Measurements from ENCODE around the gene TTC16.

DNA sequence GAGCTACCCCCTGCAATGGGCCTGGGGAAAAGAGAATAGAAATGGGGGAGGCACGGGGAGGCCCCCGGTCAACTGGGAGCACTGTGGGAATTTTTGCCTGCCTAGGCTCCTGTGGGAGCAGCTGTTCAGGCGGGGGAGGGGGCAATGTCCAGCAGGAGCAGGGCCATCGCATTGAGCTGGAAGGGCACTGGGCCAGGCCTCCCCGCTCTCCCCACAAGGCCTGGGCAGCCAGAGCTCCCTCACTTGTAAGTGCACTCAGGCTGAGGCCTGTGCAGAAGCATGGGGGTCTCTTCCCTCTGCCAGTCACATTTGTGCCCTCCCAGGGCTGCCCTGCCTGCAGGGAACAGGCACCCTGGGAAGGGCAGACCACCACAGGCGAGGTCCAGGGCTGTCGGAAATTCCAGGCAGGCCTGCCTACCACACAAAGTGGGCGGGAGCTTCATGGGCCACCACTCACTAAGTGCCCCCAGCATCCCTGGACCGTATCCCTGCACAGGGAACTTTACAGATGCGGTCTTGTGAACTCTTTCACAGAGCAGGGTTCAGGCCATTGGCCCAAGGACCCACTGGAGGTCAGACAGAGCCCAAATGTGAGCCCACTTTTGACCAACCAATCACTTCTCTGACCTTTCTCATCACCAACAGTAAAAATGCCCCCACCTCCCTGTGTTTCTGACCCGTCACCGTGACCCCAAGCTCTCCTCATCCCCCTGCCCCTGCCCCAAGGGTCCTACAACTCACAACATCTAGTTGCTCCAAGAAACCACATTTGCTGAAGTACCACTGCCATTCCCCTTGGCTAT is 10.1 kb upstream of the TTC16 start:
- TF ChIP-seq CTCF (IDR thresholded peaks at IDR 0.05) (no peak), EZH2 (IDR thresholded peaks at IDR 0.05) (no peak)
